HepG2 (cell line): ENCODE data around the gene ZIM2. TPM values are rescaled to one million over a fixed set of nuclear protein-coding genes. Genes with fewer than 3 reads are reported as not detected.

Experiments used
- ADNP ChIP-seq: sonication (generic); formaldehyde crosslinking; IDR thresholded peaks from 2 replicates; pipeline ENCODE4 v1.4.0; 2020; ENCODE audit warnings: missing genetic modification reagents
- CREB1 ChIP-seq, 2 experiments: fragments of 450-650 bp in 1 of 2; IDR thresholded peaks; 2 replicates each; pipeline ENCODE4 v1.6.1; 2016 to 2017; ENCODE audit warnings: control low read depth in 1 of 2, mild to moderate bottlenecking in 1 of 2, missing compliant biosample characterization in 1 of 2, missing genetic modification characterization in 1 of 2
- EEA1 ChIP-seq: sonication (generic); formaldehyde crosslinking; IDR thresholded peaks from 2 replicates; pipeline ENCODE4 v1.5.1; 2020; ENCODE audit warnings: mild to moderate bottlenecking, missing genetic modification reagents, borderline replicate concordance
- ETV6 ChIP-seq: sonication (generic); formaldehyde crosslinking; conservative IDR thresholded peaks from 2 replicates; pipeline ENCODE4 v1.4.0; 2020; ENCODE audit warnings: missing genetic modification reagents
- EZH2 ChIP-seq: conservative IDR thresholded peaks from 2 replicates; pipeline ENCODE4 v1.6.1; 2012; ENCODE audit warnings: mild to moderate bottlenecking, low read depth, low read length, moderate library complexity
- GATAD2A ChIP-seq: IDR thresholded peaks from 2 replicates; pipeline ENCODE4 v1.6.1; 2016
- GFI1 ChIP-seq: sonication (generic); formaldehyde crosslinking; IDR thresholded peaks from 2 replicates; pipeline ENCODE4 v1.5.0; 2020; ENCODE audit warnings: missing genetic modification reagents, mild to moderate bottlenecking, borderline replicate concordance
- HNF4G ChIP-seq, 2 experiments: sonication (generic) in 1 of 2; formaldehyde crosslinking in 1 of 2; IDR thresholded peaks; 2 replicates each; pipeline versions ENCODE4 v1.4.0 to v1.6.1; 2011 to 2020; ENCODE audit warnings: borderline replicate concordance in 2 of 2, low read depth in 2 of 2, mild to moderate bottlenecking in 2 of 2, low read length in 1 of 2, missing genetic modification reagents in 1 of 2, moderate library complexity in 1 of 2
- HOXA9 ChIP-seq: sonication (generic); formaldehyde crosslinking; IDR thresholded peaks from 2 replicates; pipeline ENCODE4 v1.8.1; 2022; ENCODE audit warnings: missing genetic modification reagents, mild to moderate bottlenecking, moderate library complexity, borderline replicate concordance
- JDP2 ChIP-seq: sonication (generic); formaldehyde crosslinking; IDR thresholded peaks from 2 replicates; pipeline ENCODE4 v1.8.1; 2022; ENCODE audit warnings: missing genetic modification reagents, borderline replicate concordance
- KDM2A ChIP-seq: sonication (generic); formaldehyde crosslinking; IDR thresholded peaks from 2 replicates; pipeline ENCODE4 v1.4.0; 2020; ENCODE audit warnings: low read depth, missing genetic modification reagents, borderline replicate concordance
- KMT2B ChIP-seq: IDR thresholded peaks from 2 replicates; pipeline ENCODE4 v1.6.1; 2016; ENCODE audit warnings: missing genetic modification reagents, missing compliant biosample characterization
- NFE2L1 ChIP-seq: sonication (generic); formaldehyde crosslinking; IDR thresholded peaks from 2 replicates; pipeline ENCODE4 v1.4.0; 2020; ENCODE audit warnings: missing genetic modification reagents, mild to moderate bottlenecking, borderline replicate concordance
- NPAS2 ChIP-seq: sonication (generic); formaldehyde crosslinking; IDR thresholded peaks from 2 replicates; pipeline ENCODE4 v1.8.0; 2022; ENCODE audit warnings: mild to moderate bottlenecking, missing genetic modification reagents, borderline replicate concordance
- SETDB1 ChIP-seq: sonication (generic); formaldehyde crosslinking; IDR thresholded peaks from 2 replicates; pipeline ENCODE4 v1.5.1; 2020; ENCODE audit warnings: missing genetic modification reagents, mild to moderate bottlenecking, borderline replicate concordance
- TERF1 ChIP-seq: sonication (generic); formaldehyde crosslinking; IDR thresholded peaks from 2 replicates; pipeline ENCODE4 v1.8.0; 2022; ENCODE audit warnings: mild to moderate bottlenecking, missing genetic modification reagents, moderate library complexity
- ZFP90 ChIP-seq: sonication (generic); formaldehyde crosslinking; IDR thresholded peaks from 2 replicates; pipeline ENCODE4 v1.8.0; 2022; ENCODE audit warnings: missing genetic modification reagents, mild to moderate bottlenecking, inconsistent platforms, borderline replicate concordance
- ZNF136 ChIP-seq: sonication (generic); formaldehyde crosslinking; IDR thresholded peaks from 2 replicates; pipeline ENCODE4 v1.8.1; 2022; ENCODE audit warnings: low read depth, mild to moderate bottlenecking, moderate library complexity, missing genetic modification reagents
- ZNF143 ChIP-seq: sonication (generic); formaldehyde crosslinking; IDR thresholded peaks from 2 replicates; pipeline ENCODE4 v1.4.0; 2020; ENCODE audit warnings: missing genetic modification reagents
- ZNF430 ChIP-seq: sonication (generic); formaldehyde crosslinking; IDR thresholded peaks from 2 replicates; pipeline ENCODE4 v1.9.0; 2021; ENCODE audit warnings: mild to moderate bottlenecking, missing genetic modification reagents
- ZNF547 ChIP-seq: sonication (generic); formaldehyde crosslinking; IDR thresholded peaks from 2 replicates; pipeline ENCODE4 v1.5.1; 2020; ENCODE audit warnings: mild to moderate bottlenecking, missing genetic modification reagents
- ZNF577 ChIP-seq: sonication (generic); formaldehyde crosslinking; IDR thresholded peaks from 2 replicates; pipeline ENCODE4 v1.4.0; 2020; ENCODE audit warnings: mild to moderate bottlenecking, low read depth, missing genetic modification reagents, borderline replicate concordance
- ZNF687 ChIP-seq: sonication (generic); formaldehyde crosslinking; IDR thresholded peaks from 2 replicates; pipeline ENCODE4 v1.5.1; 2020; ENCODE audit warnings: mild to moderate bottlenecking, missing genetic modification reagents, moderate library complexity
- ZNF747 ChIP-seq: sonication (generic); formaldehyde crosslinking; IDR thresholded peaks from 2 replicates; pipeline ENCODE4 v1.8.1; 2023; ENCODE audit warnings: missing genetic modification reagents, mild to moderate bottlenecking, borderline replicate concordance
- polyA plus RNA-seq, 8 experiments: library from polyadenylated mRNA; depleted of rRNA in 3 of 8; stranded (reverse) in 7 of 8; unstranded in 1 of 8; fragments of >200 nt; fragmentation: Illumina TruSeq in 4 of 8; extraction: Trizol in 4 of 8; gene quantifications; 2 replicates each; pipeline versions ENCODE4 v1.2.1 to v1.2.3, GENCODE V29; 2011 to 2016; ENCODE audit warnings: low read depth in 4 of 8, missing spikeins in 1 of 8, mixed read lengths in 1 of 8; ENCODE audit not compliant: insufficient read depth in 1 of 8
- total RNA-seq, 5 experiments: library from RNA; depleted of rRNA; stranded (reverse); fragments of >200 nt; fragmentation: Illumina TruSeq; extraction: Trizol; gene quantifications; 2 replicates each; pipeline ENCODE4 v1.2.3, GENCODE V29; 2016; ENCODE audit warnings: low read depth in 1 of 5

The ZIM2 gene
- total and polyA plus RNA-seq, 2 of the 13 experiments (the other 11 are each of a cell fraction or from before 2014, with no cell fraction given), result 7.2 to 10.3 TPM

- TF ChIP-seq ZNF687 (CRISPR knock-in tag) (peak; percentile 76), ZNF547 (CRISPR knock-in tag) (no peak), CREB1 (IDR thresholded peaks at IDR 0.05) (peak; percentile 91), CREB1 (CRISPR knock-in tag; IDR thresholded peaks at IDR 0.05) (peak; percentile 89), HOXA9 (CRISPR knock-in tag) (no peak), ETV6 (CRISPR knock-in tag) (no peak; the same call in 1 of the 2 replicates), ZNF430 (CRISPR knock-in tag) (no peak), ZNF747 (CRISPR knock-in tag) (no peak), SETDB1 (CRISPR knock-in tag) (no peak), JDP2 (CRISPR knock-in tag) (no peak), ZFP90 (CRISPR knock-in tag) (no peak), TERF1 (CRISPR knock-in tag) (no peak), ADNP (CRISPR knock-in tag) (no peak), EEA1 (CRISPR knock-in tag) (no peak), NPAS2 (no peak), HNF4G (IDR thresholded peaks at IDR 0.05; ENCODE audit: borderline replicate concordance, low read depth, low read length) (no peak), HNF4G (CRISPR knock-in tag; IDR thresholded peaks at IDR 0.05; ENCODE audit: borderline replicate concordance, low read depth) (no peak), EZH2 (no peak), ZNF136 (CRISPR knock-in tag) (no peak), NFE2L1 (CRISPR knock-in tag) (no peak), KMT2B (0 out of 2 replicates have a peak, but pooled peaks have one; percentile 35), GFI1 (CRISPR knock-in tag) (no peak; the same call in 1 of the 2 replicates), GATAD2A (CRISPR knock-in tag) (no peak), ZNF143 (CRISPR knock-in tag) (no peak), KDM2A (CRISPR knock-in tag) (no peak), ZNF577 (CRISPR knock-in tag) (no peak)
Measured at GRCh38 chr19:56840451-56841192, at the start of gene ZIM2, which contains the start of gene PEG3 (continued).
